Measurements from ENCODE around the gene PSMD1.

The PSMD1 gene

DNA sequence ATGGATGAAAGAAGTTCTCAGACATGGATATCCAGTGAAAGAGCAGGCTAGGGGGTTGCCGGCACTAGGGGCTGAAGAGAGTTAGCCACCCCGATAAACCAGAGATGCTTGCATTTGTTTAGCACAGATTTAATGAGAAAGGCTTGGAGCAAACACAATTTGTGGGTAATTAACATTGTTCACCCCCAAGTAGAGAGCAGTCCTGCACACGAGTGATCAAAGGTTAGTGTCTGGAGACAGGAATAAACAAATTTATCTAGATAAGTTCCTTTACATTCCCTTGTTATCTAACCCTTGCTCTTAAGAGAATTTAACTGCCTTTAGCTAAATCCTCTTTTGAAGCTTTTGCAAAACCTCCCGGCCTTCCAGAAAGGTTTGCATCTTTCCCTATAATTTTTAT, 44.3 kb downstream of the PSMD1 start:
- no peak for DNase-seq (ENCODE audit: low read depth, low spot score)
- H3K27ac ChIP-seq = no peak overlapping the region

DNA sequence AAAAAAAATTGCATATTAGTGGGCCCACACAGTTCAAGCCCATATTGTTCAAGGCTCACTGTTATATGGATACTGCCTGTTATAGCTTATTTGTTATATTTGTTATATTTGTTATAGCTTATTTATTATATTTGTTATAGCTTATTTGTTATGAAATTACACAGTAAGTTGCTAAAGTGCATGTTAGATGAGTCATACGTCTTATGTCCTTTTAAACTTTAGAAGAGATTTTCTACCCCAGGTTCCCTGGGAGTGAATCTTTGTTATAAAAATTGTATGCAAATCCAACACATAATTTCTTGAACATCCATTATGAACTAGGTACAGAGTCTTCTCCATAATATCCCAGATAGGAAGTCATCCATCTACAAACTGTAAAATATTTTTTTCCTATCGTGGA, 46.1 kb downstream of the PSMD1 start:
- no peak for DNase-seq (ENCODE audit: low read depth, low spot score)
- H3K27ac ChIP-seq = no peak overlapping the region

DNA sequence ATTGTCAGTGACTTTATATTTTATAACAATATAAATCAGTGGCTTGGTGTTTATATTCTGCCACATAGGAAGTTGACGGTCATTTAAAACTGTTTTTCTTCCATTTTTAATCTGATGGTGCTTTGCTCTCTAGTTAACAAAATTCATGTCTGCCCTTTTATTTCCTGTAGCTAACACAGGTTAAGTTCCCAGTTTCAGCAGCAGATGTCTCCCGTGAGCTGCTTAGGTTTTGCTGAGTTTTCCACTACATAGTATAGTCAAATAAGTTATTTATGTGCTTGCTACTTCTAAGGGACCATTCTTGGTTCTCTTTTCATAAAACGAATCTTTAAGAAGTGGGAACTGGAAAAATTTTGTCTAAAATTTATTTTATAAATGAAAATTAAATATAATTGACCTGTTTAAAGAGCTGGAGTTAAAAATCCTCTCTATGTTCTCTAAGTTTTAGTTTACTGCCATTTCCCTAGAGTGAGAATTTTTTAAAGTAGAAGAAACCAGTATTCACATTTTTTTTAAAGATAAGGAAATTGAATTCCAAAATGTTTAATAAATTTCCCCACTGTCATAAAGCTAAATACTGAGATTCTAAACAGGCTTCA, 47.5 kb downstream of the PSMD1 start:
- no peak overlapping the region for H3K27ac ChIP-seq
- no peak for DNase-seq (ENCODE audit: low read depth, low spot score)

DNA sequence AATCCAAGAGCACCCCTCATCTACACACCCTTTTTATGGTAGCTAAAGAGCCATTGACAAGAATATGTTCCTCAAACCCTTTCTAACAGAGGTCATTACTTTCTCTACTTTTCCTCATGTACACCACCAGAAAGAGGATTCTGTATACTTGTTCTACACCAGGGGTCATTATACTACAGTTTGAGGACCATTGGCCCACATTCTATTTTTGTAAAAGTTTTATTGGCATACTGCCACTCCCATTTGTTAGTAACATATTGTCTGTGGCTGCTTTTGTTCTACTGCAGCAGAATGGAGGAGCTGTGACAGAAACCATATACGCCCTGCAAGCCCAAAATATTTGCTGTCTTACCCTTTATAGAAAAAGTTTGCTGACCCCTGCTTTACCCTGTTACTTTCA, 53.9 kb downstream of the PSMD1 start:
- DNase-seq (ENCODE audit: low read depth, low spot score) = no peak
- no peak overlapping the region for H3K27ac ChIP-seq

DNA sequence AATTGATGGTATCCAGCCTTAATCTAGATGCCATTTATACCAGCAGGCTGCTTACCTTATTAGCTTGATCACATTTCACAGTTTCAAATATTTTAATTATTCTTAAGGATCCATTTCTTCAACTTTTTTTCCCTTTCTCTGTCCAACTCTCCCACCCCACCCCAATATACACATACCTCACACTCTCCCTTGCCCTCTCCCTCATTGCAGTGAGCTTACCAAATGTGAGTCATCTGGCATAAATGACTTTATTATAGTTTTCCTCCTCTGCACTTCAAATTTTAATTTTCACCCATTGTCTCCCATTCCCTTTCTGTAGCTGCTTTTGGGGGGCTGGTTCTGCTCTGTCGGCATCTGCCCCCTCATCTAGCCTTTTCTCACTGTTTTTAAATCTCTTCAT, 55.3 kb downstream of the PSMD1 start:
- no peak for DNase-seq (ENCODE audit: low read depth, low spot score)
- H3K27ac ChIP-seq = no peak overlapping the region

DNA sequence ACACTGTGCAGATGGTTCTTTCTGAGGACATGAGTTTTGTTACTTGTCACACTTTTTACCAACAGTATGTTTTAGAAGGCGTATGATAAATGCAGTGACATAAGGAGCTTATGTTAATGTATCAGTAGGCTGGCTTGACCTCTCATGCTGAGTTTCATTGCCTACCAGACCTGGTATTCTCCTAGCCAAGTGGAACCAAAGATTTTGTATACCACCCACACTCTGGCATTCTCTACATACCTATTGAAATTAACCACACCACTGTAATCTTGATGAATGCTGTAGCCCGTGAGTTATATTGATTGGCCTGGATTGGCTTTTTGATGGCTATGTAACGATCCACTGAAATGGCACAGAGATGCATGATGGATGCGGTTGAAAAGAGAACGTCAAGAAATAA, 56.8 kb downstream of the PSMD1 start:
- no peak for DNase-seq (ENCODE audit: low read depth, low spot score)
- no peak overlapping the region for H3K27ac ChIP-seq

DNA sequence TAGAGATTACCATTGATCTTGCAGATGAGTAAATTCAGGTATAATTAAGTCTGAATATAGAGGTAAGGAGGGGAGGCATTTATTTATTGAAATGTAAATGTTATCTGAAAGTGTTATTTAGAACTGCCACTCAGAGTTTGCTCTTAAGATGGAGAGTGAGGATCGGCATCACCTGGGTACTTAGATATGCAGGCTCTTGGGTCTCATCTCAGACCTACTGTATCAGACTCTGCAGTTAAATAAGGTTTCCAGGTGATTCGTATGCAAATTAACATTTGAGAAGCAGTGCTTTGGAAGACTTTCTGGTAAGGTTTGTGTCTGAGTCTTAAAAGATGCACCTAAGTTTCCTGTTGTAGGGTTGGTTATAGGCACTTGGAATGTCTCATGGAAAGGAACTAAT, 59.0 kb downstream of the PSMD1 start:
- DNase-seq (ENCODE audit: low read depth, low spot score) = no peak
- no peak overlapping the region for H3K27ac ChIP-seq

DNA sequence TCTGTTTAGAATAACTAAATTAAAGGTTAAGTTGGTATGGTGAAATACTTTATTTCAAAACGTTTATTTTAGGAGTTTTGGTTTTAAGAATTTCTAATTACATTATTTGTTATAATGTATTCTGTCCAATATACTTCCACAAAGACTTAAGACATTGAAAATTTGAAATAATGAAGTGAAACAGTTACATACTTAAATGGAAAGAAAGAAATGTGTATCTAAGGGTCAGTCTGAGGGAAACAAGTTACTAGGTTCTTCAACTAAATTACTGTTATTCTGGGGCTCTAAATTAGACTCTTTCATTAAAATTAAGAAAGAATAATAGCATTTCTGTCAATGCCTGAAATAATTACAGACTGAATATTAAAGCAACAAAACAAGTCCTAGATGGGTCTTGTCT, 60.5 kb downstream of the PSMD1 start:
- H3K27ac ChIP-seq = no peak overlapping the region
- DNase-seq (ENCODE audit: low read depth, low spot score) = no peak

DNA sequence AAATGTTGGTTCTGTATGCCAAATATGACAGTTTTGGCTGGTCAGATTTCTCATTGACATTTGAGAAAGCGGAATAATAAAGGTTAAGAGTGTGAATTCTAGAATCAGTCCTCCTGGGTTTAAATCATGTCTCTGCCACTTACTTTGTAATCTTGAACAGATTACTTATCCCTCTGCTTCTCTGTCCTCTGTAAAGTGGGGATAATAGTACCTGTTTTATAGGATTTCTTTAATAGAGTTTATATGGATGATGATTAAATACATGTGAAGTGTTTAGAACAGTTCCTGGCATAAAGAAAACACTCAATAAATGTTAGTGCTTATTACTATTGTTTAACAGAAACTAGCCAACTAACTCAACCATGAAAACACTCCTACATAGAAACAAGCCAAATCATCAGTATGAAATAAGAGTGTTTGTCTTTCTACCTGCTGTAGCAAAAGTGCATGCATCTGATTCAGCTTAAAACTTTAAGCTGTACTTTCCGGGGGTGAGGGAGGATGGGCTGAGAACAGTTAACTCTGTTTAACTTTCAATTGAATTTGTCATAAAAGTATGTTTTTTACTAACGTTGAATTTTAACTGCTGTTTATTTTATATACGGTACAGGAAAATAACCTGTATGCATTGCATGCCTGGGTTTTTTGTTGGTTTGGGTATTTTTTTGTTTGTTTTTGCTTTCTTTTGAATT, 61.4 kb downstream of the PSMD1 start:
- DNase-seq (ENCODE audit: low read depth, low spot score) = no peak
- no peak overlapping the region for H3K27ac ChIP-seq

DNA sequence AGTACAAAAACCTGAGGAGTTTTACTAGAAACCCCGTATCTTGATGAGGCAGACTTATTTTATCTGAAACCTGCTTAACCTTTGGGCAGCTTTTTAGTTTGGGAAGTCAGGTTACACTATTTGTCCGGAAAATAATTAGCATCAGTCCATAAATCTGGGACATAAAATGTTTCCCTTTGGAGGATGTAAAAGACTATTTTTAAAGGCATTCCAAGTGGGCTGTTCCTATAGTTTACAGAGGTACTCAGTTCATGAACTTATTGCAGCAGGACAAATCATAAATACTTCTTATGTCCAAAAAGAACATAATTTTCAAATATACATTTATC, 61.9 kb downstream of the PSMD1 start:
- H3K27ac ChIP-seq = no peak overlapping the region
- no peak for DNase-seq (ENCODE audit: low read depth, low spot score)

DNA sequence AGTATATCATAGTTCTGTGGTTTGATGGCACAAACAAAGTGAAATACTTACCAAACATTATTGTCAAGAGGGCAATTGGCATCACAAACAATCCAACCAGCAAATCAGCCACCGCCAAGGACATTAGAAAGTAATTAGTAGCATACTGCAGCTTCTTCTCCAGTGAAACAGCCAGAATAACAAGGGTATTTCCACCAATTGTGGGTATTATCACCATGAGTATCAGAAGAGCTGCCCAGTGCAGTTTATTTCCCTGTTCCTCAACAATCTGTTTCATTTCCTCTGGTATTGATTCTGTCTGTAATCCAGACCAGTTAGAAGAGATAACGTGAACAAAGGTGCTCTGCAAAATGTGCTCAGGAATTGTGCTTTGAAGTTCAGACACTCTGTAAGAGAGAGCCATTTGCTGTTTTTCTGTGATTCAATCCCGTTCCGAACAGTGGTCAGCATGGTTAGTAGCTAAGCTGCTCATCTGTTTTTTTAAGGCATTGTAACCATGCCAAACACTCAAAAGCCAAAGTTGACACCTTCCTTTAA, 66.8 kb downstream of the PSMD1 start:
- no peak overlapping the region for H3K27ac ChIP-seq
- no peak for DNase-seq (ENCODE audit: low read depth, low spot score)

DNA sequence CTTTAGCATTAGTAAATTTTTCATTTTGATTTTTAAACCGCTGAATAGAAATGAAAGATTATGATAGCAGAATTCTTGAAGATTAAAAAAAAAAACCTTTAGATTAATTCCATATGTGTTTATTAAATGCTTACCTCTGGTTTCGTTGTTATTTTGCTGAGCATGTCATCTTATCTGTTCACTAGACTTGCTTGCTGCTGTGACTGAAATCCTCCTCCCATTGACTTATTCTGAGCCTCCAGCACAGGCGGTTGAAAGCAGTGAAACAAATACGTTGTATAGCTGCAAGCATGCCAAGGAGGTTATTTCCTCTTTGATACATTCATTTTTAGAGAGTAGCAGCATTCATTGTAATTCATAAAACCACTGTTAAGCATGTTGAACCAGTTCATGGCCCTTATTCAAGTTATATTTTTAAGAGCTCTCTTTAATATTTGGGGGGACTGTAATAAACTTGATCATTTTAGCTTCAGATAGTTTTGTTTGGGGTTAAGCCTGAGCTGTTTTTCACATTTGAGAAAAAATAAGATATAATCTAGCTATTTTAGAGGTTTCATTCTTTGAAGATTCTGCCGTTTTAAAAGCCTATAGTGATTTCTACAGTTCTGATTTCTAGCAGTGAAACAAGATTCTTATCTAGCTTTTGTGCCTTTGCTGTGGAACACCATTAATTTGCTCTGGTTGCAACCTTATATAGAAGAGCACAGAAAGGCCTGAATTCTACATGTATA, 68.3 kb downstream of the PSMD1 start, which contains the start of gene HTR2B:
HTR2B (minus strand) TSS at position 205 of the 731 bp plus-strand sequence. CDS start 1,278 bp downstream, outside the sequence.
- no peak for DNase-seq (ENCODE audit: low read depth, low spot score)
- no peak within 1 kb of the TSS for H3K27ac ChIP-seq

DNA sequence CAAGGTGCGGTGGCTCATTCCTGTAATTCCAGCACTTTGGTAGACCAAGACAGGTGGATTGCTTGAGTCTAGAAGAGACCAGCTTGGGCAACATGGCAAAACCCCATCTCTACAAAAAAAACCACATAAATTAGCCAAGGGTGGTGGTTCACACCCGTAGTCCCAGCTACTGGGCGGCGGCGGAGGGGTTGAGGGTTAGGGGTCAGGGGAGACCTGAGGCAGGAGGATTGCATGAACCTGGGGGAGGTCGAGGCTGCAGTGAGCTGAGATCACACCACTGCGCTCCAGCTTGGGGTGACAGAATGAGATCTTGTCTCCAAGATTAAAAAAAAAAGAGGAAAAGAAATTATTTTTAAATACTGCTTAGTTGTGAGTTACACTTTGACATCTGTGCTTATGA, 69.5 kb downstream of the PSMD1 start:
- H3K27ac ChIP-seq = no peak overlapping the region

DNA sequence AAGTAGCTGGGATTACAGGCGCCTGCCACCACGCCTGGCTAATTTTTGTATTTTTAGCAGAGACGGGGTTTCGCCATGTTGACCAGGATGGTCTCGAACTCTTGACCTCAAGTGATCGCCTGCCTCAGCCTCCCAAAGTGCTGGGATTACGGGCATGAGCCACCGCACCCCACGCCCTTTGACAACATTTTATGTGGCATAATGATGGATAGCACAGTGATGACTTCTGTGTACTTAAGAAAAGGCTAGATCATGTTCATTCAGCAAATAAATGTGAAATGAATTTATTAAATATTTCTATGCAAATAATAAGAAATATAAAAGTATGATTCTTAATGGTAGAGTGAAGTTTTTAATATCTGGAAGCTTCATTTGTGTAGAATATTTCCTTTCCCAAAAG, 70.8 kb downstream of the PSMD1 start:
- peak overlapping the region; percentile 25 for H3K27ac ChIP-seq
- no peak for DNase-seq (ENCODE audit: low read depth, low spot score)

More for the DNA sequence above, 69.5 kb downstream of the PSMD1 start:
- DNase-seq (ENCODE audit: low read depth, low spot score) = no peak

DNA sequence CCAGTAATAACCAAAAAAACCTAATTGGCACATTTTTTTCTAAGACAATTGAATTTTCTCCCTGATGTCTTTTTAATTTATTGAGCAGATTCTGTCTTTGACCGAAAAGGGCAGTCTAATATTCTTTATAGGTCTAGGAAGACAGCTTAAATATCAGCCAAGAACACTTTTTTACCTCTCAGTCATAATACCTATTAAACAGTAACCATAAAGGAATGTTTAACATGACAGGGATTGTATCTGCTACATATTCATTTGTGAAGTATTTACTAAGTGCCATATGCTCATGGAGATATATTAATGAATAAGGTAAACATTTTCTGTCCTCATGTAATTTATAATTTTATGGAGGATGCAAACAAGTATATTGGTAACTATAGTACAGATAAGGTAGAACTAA, 71.3 kb downstream of the PSMD1 start:
- no peak for DNase-seq (ENCODE audit: low read depth, low spot score)
- peak overlapping the region; percentile 25 for H3K27ac ChIP-seq

DNA sequence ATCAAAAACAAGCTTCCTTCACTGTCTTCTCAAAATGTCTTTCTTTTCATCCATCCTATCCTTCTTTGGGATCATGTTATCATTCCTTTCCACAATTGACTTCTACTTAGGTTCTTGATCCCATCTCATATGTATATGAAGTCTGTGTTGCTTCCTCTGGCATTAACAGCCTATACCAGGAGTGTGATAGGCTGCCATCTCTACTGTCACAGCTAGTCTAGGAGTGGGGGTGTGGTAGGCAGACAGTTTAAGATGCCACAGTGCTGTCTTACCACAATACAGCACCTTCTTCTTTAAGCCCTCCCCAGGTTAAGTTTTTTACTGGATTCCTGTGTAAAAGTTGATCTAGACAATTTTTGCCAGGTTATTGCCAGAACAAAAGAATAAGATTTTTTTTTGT, 71.9 kb downstream of the PSMD1 start:
- H3K27ac ChIP-seq = peak overlapping the region; percentile 25
- no peak for DNase-seq (ENCODE audit: low read depth, low spot score)

DNA sequence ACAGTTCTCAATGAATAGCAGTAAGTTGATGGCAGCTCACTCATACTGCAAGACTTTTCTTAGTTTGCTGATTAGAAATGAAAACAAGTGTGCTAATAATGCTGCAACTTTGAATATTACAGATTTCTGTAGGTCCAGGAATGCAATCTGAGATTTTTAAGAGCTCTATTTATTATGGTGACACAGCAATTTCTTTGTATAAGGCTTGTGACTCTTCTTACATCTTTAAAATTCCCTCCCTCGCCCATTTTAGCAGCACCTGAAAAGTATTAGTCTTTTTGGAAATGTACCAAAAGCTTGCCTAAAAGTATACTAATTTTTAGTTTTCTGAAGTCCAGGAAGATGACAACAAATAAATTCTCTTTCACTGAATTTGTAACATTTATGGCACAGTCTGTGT, 72.5 kb downstream of the PSMD1 start:
- no peak overlapping the region for H3K27ac ChIP-seq
- DNase-seq (ENCODE audit: low read depth, low spot score) = no peak

DNA sequence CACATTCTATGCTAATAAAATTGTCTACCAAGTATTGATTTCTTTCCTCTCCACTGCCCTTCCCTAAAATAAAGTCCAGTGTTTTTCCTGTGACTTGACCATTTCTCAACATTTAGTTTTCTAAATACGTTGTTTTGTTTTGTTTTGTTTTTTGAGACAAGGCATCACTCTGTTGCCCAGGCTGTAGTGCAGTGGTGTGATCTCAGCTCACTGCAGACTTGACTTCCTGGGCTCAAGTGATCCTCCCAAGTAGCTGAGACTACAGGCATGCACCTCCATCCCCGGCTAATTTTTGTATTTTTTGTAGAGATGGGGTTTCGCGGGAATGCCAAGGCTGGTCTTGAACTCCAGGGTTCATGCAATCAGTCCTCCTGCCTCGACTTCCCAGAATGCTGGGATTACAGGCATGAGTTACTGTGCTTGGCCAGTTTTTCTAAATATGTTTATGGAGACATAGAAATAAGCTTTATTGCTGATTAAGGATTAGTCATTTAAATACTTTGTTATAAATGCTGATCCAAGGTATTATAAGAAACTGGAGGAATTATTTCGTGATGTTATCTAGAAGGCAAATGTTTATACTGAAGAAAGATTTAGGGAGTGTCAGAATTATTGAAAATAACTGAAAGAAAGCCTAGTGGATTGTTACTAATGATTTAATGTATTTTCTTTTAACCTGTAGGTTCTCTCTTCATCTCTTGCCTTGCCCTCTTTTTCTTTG, 73.8 kb downstream of the PSMD1 start:
- no peak for DNase-seq (ENCODE audit: low read depth, low spot score)
- no peak overlapping the region for H3K27ac ChIP-seq

DNA sequence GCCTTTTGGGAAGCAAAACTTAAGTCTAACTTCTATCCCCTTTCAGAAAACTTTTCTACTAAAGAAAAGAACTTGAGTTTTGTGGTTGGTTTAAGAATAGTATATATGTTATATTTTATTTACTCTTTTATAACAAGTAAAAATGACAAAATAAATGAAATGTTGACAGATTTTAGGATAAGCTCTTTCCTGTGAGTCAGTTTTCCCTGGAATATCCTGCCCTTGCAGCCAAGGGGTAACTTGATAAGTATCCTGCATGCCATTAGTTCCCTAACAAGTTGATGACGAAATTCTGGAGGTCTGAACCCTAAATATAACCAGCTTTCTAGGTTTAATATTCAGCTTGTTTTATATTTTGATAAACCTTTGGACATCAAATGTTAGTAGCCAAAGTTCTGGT, 75.5 kb downstream of the PSMD1 start:
- H3K27ac ChIP-seq = no peak overlapping the region
- DNase-seq (ENCODE audit: low read depth, low spot score) = no peak

DNA sequence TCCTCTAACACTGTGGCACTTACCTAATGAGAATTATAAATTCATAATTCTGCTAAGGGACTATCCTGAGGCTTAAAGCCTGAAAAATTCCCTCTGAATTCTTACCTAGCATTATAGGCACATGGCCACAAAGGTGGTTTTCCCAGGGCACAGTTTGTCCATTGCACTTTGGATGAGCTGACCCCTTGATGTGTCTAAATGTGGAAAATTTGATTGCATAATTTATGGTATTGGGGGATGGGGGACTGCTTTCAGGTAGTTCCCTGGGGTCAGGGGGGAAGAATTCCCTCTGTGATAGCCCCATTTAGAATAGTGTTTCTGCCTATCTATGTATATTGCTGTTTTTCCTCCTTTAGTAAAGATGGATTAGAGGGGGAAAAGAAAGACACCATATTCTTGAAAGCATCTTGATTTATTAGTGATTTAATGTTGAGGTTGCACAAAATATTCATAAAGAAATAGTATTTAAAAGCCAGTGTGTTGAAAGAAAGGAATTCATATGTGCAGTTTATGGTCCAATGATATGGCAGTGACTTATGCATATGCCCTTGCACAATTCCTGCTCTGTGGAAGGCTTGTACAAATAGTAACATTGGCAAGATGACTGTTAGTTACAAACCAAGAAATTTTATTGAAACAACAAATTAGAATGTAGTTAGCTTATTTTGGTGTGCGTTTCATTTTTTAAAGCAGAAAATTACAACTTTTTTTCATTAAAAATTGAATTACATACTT, 76.9 kb downstream of the PSMD1 start:
- no peak overlapping the region for H3K27ac ChIP-seq
- DNase-seq (ENCODE audit: low read depth, low spot score) = no peak
